HG03097 (cell line): ENCODE results near the gene TUNAR.

Experiments used
- ATAC-seq: cut with Tn5 transposase; IDR thresholded peaks from one replicate; pipeline ENCODE4 v1.9.1; 2021; ENCODE audit not compliant: unreplicated experiment, low FRiP score

Gene TUNAR

DNA sequence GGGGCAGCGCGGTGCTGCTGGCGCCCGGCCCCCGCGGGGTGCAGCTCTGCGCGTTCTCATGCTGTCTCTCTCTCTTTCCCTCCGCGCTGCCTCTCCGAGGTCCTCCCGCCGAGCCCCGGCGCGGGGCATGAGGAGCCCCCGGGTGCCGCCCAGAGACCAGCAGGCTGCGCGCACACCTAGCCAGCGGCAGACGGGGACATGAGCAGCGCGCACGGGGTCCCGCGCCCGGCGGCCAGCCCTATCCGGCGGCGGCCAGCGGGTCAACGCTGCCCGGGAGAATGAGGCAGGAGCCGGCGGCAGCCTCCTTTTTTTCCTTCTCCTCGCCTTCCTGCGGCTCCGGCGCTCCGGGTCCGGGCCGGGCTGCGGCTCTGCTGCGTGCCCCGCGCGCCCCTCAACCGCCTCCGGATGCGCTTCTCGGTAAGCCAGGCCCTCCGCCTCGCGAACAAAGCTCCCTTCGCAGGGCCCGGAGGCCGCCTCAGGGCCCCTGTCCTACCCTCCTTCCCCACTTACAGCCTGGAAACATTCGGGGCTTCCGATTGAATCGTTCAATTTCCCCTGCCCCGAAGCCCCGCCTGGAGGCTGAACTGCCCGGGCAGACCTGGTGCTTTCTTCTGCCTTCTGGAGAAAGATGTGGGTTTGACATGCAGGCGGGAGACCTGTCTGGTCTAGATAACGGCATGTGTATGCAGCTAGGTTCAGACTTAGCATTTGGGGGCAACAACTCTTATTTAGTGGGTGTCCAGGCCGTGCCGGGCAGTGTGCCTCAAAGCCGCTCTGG, at the start of gene TUNAR:
TUNAR (plus strand) TSS at position 72 of the 778 bp plus-strand sequence.
- ATAC-seq: no peak

DNA sequence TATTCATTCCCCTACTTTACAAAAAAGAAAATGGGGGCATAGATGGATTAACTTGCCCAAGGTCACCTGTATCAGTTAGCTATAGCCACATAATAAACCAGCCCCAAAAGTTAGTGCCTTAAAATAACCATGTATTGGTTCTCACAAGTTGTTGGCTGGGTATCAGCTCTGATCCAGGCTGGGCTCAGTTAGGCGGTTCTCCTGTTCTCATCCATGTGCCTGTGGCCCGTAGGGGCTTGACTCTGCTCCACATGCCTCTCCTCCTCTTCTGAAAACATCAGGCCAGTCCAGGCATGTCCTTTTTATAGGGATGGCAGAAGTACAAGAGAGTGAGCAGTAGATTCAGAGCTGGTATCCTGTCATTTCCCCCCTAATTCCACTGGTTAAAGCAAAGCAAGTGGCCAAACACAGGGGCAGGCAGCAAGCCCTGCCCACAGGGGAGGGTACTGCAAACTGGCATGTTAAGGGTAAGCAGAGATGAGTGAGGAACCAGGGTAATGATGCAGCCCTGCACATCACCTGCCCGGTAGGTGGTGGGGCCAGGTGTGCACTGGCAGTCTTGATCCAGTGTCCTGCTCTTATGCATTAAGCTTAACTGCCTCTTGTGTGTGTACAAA, 47.9 kb upstream of the TUNAR start:
- no peak for ATAC-seq

DNA sequence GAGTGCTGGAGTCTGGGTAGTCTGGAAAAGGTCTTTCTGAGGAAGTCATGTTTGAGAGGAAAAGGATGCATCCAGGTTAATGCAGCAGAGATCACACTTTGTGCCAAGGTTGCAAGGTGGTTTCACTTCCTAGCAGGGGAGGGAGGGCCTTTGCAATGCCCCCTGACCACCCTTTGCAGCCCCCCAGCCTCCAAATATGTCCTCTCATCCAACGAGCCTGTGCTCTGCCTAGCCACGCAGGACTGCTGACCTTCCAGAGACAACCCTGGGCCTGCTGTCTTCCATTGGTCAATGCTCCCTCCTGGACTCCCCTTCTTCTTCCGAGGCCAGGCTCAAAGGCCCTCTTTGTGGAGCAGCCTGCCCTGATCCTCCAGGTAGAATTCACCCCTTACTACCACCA, 47.3 kb upstream of the TUNAR start:
- ATAC-seq: no peak

DNA sequence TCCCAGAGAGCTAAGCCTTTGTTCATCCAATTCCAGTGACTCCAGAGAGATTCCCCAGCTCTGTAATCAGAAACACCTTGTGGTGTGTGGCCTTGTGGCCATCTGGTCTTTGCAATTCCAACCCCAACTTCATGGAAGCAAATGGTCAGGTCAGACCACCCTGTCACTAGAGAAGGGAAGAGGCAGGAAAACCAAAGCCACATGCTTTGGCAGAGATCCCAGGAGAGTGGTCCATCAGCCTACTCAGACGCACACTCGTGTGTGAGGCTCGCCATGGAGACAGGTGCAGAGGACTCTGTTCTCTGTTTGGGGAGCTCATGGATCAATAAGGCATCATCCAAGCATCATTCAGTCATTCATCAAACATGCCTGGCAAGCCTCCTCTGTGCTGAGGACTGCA, 46.2 kb upstream of the TUNAR start:
- no peak for ATAC-seq

DNA sequence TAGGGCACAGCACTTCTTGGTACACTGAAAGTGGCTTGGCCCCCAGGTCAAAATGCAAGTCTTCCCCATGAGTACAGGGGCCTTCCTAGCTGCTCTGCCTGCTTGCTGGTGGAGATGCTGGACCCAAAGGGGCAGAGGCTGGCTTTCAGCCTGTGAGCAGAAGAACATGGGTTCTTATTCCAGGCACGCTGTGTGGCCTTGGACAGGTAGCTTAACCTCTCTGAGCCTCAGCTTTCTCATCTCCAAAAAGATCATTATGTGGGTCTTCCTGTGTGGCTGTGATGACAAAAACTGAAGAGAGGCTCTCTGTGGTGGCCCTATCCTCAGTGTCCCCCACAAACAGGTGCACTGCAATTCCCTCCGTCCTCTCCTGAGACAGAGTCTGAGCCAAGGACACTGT, 45.6 kb upstream of the TUNAR start:
- ATAC-seq: no peak

DNA sequence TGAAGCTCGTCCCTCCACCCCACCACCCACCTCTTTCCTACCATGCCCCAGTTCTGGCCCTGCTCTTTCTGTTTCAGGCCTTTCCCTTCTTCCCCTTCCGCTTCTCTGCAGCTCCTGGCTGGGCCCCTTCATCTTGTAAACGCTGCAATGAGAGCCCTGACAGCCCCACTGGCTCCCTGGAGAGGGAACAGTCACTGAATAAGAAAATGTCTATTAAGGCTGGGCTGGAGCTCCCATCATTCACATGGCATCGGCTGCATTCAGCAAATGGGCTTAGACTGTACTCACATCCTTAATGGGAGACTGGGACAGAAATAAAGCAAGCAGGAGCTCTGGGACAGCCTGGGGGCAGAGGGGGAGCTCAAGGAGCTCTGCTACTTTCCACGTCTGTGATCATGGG, 45.2 kb upstream of the TUNAR start:
- ATAC-seq: no peak

DNA sequence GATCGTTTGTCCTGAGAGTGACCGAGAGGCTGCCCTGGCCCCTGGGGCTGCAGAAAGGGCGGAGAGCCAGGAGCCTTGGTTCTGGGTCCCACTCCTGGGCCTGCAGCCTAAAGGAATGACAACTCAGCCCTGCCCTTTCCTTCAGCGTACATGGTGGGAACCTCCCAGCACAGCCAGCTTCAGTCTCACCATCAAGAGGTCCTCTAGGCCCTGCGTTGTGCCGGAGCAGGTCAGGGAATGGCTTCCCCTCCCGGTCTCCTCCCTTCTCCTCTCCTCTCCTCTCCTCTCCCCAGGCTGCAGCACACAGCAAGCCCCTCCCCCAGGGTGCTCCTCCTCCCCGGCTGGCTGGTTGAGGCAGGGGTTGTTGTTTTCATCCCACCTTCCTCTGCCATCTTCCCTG, 44.6 kb upstream of the TUNAR start:
- no peak for ATAC-seq

DNA sequence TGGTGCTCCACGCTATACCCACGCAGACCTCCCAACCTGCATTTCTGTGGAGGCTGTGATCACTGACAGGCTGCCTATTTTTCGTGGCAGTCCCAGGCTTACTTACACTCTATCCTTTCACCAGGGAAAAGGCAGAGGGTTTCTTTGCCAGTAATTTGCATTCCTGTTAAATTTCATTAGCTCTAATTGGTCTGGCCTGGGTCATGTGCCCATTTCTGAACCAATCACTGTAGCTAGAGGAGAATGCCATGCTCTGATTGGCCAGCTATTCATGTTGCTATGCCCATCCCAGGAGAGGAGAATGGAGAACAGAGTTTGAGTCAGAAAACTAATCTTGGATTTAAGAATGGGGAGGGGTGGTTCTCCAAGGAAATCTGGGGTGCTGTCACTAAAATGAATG, 43.2 kb upstream of the TUNAR start:
- no peak for ATAC-seq

DNA sequence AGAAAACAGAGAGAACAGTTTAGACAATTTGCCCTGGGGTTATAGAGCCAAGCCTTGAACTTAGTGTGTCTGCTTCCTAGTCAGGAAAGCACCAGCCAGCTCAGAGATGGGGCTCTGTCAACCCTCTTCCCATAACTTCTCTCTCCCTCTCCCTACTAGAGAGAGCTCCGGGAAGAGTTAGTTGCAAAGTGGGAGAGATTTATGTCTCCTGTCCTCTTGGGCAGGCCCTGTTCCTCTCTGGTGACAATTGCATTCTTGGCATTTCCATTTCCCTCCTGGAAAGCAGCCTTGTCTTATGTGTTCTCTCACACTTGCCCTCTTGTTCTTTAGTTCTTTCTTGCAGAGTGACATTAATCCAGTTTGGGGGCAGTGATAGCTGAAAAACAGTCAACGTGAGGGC, 42.1 kb upstream of the TUNAR start:
- no peak for ATAC-seq

DNA sequence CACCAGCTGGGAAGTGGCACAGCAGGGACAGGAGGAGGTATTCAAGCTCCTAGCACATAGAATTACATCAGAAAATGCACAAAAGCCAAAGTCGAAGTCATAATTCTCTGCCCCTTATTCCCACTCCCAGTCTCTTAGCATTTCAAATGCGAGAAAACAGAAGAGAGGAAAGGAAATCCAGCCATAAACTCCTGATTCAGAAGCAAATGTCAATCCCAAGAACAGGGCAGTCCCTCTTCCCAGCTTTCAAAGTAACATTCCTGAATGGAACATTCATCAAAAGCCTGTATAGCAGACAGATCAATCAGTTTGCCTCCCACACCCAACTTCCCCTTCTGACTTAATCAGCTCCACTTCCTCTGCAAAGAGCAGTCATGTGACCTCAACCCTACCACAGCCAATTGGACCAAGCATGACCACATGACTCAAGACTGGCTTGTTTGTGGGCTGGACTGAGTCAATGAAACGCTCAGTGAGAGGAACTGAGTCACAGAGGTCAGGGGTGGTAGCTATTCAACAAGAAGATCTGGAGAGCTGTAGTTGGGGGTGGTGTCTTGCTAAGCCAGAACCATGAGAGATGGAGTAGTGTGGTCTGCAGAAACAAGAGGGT, 41.4 kb upstream of the TUNAR start:
- ATAC-seq: no peak

DNA sequence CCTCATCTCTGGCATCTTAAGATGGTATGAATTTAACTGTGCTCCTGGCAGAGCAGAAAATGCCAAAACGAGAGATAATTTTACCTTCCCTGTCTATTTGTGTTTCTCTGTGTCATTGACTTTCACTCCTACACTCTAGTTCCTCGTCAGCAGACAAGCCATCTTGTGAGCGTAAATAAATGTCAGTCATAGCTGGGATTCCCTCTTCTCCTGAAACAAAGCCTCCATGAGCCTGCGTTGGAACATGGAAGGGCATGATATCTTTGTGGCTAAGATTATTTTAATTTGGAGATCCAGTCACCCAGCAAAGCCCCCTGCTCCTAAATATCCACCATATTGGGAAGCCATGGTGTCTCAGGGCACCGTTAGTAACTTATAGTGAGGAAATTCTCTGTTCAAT, 37.8 kb upstream of the TUNAR start:
- ATAC-seq: no peak

DNA sequence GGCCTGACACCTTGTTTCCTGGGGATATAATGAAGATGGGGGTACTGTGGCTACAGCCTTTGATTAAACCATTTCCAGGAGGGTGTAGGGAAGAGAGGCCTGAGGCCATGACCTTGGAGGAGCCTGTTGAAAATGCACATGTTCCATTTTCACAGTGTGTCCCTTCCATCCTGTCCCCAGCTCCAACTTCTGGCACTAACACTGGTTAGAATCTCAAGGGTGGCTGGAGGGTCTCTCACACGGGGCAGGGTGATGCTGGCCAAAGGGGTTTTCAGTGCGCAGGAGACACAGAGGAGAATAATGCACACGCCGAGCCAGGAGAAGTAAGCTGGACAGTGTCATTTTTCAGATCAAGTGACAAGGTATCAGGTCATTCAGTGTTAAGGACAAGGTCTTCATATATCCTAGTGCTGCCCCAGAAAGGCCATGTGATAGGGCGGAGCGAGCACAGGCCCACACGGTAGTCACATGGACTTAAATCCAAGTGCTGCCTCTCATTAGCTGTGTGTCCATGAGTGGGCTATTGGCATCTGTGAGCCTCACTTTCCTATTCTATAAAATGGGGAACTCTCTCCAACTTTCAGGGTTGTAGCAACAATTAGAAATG, 36.4 kb upstream of the TUNAR start:
- ATAC-seq: no peak

DNA sequence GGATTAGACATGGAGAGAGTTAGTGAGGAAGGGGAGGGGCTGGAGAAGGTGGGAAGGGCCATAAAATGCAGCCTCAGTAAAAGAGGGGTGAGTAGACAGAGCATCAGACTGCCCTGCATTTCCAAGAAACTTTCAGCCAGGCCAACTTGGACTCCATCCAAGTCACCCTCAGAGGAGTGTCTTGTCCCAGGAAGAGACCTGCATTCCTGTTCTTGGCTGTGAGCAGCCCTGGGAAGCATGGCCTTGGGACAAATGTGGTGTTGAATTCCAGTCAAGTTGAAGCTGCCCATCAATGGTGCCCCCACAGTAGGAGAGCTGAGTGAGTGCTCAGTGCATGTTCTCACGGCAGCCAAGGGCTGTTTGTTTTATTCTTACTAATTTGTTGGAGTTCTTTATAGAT, 35.0 kb upstream of the TUNAR start:
- ATAC-seq: no peak

DNA sequence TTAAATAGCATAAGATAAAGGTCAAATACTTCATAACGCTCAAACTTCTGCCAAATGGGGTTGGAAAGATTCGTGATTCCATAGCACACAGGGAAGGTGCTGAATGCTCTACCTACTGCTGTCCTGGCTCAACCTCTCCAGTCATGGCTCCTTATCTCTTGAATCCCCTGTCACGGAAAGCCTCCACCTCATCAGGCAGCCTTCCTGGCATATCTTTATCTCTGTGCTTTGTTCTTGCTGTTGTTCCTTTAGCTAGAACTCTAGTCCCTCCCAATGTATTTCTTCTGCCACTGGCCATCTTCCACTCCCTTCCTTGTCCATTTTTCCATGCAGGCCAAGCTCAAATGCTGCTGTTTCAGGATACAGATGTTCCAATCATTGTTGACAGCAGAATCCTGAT, 26.9 kb upstream of the TUNAR start:
- no peak for ATAC-seq

DNA sequence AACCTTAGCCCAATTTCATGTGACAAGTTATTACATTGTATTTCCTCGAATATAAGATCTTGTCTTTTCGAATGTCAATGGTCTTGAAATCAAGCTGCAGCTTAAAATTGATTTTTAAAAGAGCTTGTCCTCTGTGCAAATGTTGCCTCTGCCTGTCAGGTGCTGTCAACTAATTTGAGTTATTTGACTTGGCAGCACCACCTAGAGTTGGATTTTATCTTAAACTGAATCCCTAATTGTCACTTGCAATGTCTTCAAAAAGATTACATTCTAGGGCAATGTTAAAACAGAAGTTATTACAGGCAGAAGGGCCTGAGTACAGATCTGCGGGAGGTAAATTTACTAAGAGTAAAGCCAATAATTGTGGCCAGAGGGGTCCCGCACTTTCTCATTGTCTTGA, 26.2 kb upstream of the TUNAR start:
- ATAC-seq: no peak

DNA sequence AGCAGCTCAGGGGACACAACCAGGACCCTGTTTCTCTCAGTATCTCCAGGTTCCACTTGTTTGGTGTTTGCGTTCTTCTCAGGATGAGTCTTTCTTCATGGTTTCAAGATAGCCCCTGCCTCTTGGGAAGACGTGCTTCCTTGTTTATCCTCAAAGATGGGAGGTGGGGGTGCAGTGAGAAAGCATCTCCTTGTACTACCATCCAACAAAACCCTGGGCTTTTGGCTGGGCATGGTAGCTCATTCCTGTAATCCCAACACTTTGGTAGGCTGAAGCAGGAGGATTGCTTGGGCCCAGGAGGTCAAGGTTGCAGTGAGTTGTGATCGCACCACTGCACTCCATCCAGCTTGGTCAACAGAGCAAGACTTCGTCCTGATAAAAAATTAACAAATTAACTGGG, 21.0 kb upstream of the TUNAR start:
- no peak for ATAC-seq

DNA sequence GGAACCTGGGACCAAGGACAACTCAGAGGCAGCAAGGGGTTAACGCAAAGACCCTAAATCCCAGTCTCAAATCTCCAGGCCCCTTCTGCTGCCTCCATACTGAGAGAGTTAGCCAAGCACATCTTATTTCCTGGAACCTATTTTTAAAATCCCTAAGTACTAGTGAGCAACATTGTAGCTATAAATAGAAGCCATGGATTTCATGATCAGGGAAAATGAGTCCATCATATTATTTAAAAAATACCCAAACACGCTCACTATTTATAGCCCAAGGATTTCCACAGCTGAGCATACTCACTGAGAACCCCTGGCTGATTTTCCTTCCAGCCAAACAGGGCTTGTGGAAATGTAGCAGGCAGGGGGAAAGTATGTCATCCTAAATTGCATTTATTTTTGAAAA, 19.4 kb upstream of the TUNAR start:
- ATAC-seq: no peak

DNA sequence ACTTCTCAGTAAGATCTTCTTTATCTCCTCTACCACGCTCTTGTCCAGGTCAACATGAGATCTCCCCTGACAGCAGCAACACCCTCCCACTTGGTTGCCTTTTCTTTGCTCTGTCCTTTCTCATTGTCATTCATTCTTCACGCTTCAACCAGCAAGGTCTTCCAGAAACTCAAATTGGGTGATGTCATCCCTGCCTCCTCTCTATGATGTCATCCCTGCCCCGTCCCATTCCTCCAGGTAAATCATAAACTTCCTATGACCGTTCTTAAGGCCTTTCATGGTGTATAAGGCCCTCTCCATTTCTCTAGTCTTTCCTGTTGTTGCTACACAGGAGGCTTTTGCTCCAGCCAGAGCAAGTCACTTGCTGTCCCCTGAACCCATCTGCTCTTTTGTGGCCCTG, 17.7 kb upstream of the TUNAR start:
- no peak for ATAC-seq

DNA sequence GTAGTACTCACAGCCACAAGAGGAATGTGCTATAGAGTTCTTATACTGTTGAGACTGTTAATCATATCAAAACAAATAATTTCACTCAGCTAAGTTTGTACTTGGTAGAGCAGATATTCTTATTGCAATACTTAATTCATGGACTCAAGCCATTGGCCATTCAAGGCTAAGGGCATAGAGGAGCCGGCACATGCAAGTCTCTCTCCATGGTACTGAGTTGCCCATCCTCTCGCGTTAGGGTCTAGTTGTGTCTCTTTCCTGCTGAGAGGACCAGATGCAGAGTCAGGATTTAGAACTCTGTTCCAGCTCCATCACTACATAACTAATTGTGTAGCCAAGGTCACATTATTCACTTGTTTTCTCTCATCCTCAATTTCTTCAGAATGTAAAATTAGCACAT, 14.4 kb upstream of the TUNAR start:
- ATAC-seq: no peak

DNA sequence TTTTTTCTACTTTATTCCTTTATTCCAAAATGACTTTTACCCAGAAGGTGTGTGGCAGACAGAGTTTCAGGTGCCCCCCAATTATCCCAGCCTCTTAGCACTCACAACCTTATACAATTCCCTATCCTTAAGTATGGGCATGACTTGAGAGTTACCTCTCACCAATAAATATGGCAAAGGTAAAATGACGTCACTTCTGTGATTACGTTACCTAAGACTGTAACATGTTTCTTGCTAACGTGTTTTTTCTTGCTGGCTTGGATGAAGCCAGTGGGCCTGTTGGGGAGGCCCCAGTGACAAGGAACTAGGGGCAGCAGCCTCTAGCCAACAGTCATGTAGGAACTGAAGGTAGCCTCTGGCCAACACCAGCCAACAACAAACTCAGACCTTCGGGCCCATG, 13.3 kb upstream of the TUNAR start:
- ATAC-seq: no peak

DNA sequence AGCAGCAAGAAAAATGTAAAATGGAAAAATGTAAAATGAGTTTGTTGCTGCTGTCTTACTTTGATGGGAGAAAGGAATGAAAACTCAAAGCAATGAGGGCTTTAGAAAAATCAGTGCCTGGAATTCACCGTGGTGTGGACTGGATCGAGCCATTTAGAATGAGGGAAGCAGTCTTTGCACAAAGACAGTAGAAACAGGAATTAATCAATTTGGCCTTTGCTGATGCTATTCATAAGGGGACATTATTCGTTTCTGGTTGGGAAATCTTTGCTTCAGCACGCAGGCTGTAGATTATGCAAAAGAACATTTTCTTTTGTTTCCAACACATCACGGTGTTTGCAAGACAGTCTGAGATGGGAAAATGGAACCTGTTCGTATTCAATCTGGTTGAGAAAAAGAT, 6.9 kb upstream of the TUNAR start:
- ATAC-seq: no peak

DNA sequence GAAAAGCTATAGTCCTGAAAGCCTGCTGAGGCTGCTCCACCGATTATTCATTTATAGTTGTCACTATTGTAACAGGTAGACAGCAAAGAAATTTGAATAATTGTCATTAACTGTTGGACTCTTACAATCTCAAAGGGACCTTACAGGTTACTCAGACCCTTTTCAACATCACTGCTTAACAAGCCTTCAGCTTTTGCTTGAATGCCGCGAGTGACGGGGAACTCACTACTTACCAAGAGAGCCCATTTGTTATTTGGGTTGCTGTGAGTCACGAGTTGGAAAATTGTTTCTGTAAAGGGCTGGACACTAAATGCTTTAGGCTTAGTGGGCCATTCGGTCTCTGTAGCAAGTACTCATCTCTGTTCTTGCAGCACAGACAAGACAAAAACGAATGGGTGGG, 5.9 kb upstream of the TUNAR start:
- no peak for ATAC-seq
